ENCODE results near the gene GALNT10. TPM values are rescaled to one million over a fixed set of nuclear protein-coding genes. Genes with fewer than 3 reads are reported as not detected.
A peak's percentile ranks its signal among the peaks of the same experiment; 100 is the strongest.
"Not testable (repeated sequence)": the region's sequence is repeated elsewhere in the genome, so short reads cannot be mapped to it uniquely, and the experiment has no call there.

GALNT10 gene
- total RNA-seq, 1 donor from 2014 or later = 11.5 TPM

DNA sequence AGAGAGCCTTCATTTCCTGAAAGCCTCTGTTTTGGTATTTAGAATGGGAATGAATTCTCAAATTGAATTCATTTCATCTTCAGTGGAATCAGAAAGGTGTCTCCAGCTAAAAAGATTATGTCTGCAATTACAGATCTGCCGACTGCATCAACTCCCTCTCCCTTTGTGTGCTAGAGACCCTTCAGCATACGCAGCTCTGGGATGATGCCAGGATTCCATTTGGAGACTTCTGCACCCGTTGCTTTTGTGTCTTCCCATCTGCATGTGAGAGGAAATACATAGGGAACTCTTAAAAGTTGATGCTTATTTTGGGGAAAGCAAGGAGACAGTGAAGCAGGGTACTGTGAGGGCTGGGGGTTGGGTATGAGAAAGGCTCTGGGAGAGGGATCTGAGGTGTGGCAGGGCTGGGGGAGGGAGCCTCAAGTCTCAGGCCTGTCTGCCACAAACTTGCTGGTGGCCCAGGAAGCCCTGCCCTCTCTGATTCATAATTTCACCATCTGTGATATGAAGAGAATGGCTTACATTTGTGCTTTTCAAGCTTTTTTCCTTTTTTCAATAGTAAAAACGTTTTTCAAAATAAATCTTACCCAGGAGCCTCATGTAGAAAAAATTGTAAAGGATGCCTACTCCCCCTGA is 165.6 kb downstream of the GALNT10 start:
- no peak for DNase-seq
- no peak for TF ChIP-seq CTCF (IDR thresholded peaks at IDR 0.05; ENCODE audit: borderline replicate concordance)
- Histone ChIP-seq H3K4me1 (peaks cover 22% of the 10 kb centered on the region), H3K4me3 (no peak overlapping the region), H3K27me3 (ENCODE audit: low read depth) (no peaks in the 10 kb centered on the region), H3K36me3 (no peaks in the 10 kb centered on the region), H3K9me3 (replicated peaks) (no peaks in the 10 kb centered on the region), H3K27ac (replicated peaks) (peak overlapping the region; percentile 7)
- intact Hi-C loops (cut with micrococcal nuclease) = no loop called here

GRCh38 chr5:154356958-154357357 is 166.4 kb downstream of the GALNT10 start:
- Histone ChIP-seq H3K4me1 (peaks cover 22% of the 10 kb centered on the region), H3K4me3 (no peak overlapping the region), H3K9me3 (replicated peaks) (no peaks in the 10 kb centered on the region), H3K36me3 (no peaks in the 10 kb centered on the region), H3K27me3 (ENCODE audit: low read depth) (no peaks in the 10 kb centered on the region), H3K27ac (replicated peaks) (no peak overlapping the region)
- DNase-seq = no peak
- TF ChIP-seq CTCF (IDR thresholded peaks at IDR 0.05; ENCODE audit: borderline replicate concordance) = no peak
- intact Hi-C loops (cut with micrococcal nuclease) = no loop called here

DNA sequence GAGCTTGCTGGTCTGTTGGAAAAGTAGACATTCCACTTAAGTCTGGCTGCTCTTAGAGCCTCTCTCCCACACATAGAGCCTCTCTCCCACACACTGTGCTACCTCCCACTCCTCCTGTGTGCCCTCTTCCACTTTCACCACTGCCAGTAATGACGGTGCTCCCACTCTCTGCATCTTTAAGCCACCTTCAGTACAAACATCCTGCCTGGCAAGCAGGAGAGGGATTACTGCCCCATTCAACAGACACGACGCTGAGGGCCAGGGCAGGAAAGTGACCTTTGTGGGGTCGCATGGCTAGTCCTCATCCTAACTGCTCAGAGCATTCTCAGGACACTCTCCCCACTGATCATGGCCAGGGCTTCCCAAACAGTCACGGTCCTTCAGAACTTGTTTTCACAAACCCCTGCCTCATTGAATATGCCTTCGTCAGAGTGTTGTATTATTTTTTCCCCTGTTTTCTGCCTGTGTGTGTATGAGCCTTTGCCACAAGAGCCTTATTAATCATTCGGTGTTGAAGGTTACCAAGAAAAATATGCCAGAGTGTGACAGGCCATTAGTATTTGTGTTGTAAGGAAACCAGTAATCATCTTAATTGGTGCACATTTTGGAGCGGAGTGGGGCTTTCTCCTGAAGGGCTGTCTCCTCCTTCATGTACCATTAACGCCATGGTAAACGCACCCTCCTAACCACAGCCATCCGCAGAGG is 168.1 kb downstream of the GALNT10 start:
- H3K9me3 ChIP-seq (replicated peaks) = no peaks in the 10 kb centered on the region
- no peaks in the 10 kb centered on the region for H3K27me3 ChIP-seq (ENCODE audit: low read depth)
- no peak for TF ChIP-seq CTCF (IDR thresholded peaks at IDR 0.05; ENCODE audit: borderline replicate concordance)
- intact Hi-C loops (cut with micrococcal nuclease) = no loop called here
- DNase-seq = no peak
- H3K27ac ChIP-seq (replicated peaks) = no peak overlapping the region
- no peak overlapping the region for H3K4me3 ChIP-seq
- no peaks in the 10 kb centered on the region for H3K36me3 ChIP-seq
- H3K4me1 ChIP-seq = peaks cover 22% of the 10 kb centered on the region

- no peaks in the 10 kb centered on the region for H3K27me3 ChIP-seq (ENCODE audit: low read depth)
- H3K4me3 ChIP-seq = no peak overlapping the region
- no peak for TF ChIP-seq CTCF (IDR thresholded peaks at IDR 0.05; ENCODE audit: borderline replicate concordance)
- H3K27ac ChIP-seq (replicated peaks) = no peak overlapping the region
- intact Hi-C loops (cut with micrococcal nuclease) = no loop called here
- H3K9me3 ChIP-seq (replicated peaks) = no peaks in the 10 kb centered on the region
- H3K36me3 ChIP-seq = no peaks in the 10 kb centered on the region
- DNase-seq = no peak
- peaks cover 25% of the 10 kb centered on the region for H3K4me1 ChIP-seq
These were observed 168.7 kb downstream of the GALNT10 start for GRCh38 chr5:154359221-154359573.

DNA sequence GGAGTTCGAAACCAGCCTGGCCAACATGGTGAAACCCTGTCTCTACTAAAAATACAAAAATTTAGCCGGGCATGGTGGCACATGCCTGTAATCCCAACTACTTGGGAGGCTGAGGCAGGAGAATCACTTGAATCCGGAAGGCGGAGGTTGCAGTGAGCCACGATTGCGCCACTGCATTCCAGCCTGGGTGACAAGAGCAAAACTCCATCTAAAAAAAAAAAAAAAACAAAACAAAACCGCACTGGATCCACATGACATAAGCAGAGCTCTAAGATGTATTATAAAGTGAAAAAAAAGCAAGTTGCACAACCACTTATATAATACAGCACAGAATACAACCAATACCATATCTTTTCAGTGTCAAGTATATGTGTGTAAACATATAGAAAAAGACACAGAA is 169.7 kb downstream of the GALNT10 start:
- H3K9me3 ChIP-seq (replicated peaks); H3K36me3 ChIP-seq; H3K4me3 ChIP-seq; intact Hi-C loops (cut with micrococcal nuclease); DNase-seq; H3K27me3 ChIP-seq (ENCODE audit: low read depth); H3K27ac ChIP-seq (replicated peaks): not testable (repeated sequence)
- H3K4me1 ChIP-seq = peaks cover 25% of the 10 kb centered on the region

- Histone ChIP-seq H3K4me3 (no peak overlapping the region), H3K27ac (replicated peaks) (no peak overlapping the region), H3K36me3 (no peaks in the 10 kb centered on the region), H3K9me3 (replicated peaks) (no peaks in the 10 kb centered on the region), H3K4me1 (peaks cover 45% of the 10 kb centered on the region), H3K27me3 (ENCODE audit: low read depth) (no peaks in the 10 kb centered on the region)
- intact Hi-C loops (cut with micrococcal nuclease) = no loop called here
- DNase-seq = no peak
- TF ChIP-seq CTCF (IDR thresholded peaks at IDR 0.05; ENCODE audit: borderline replicate concordance) = no peak
These were observed 172.9 kb downstream of the GALNT10 start for GRCh38 chr5:154363411-154363810.

Measured in left ventricle myocardium inferior (tissue), 1 donor.